SH-SY5Y (cell line): ENCODE data around the gene FNDC4.

Experiments used
- GATA2 ChIP-seq: IDR thresholded peaks from 2 replicates; pipeline ENCODE4 v1.6.1; 2011; ENCODE audit warnings: mild to moderate bottlenecking, low read depth, low read length
- GATA3 ChIP-seq: IDR thresholded peaks from 2 replicates; pipeline ENCODE4 v1.6.1; 2011; ENCODE audit warnings: low read depth, mild to moderate bottlenecking, low read length, moderate library complexity

DNA sequence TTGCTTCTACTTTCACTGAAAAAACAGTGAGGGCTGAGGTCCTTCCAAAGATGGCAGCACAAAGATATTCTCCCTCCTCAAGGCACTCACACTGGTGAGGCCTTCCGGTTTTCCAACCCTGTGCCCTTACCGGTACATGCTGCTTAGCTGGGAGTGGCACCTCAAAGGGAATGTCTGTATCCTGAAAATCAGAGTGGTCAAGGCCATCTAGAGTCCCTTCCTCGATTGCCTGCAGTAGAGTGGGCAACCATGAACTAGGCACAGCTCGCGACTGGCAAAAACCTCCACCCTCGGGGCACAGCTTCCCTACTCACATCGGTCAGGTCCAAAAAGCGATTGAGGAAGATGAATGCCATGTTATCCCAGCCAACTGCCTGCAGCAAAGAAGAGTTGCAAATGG is 49.4 kb downstream of the FNDC4 start:
- TF ChIP-seq GATA3, result no peak
- no peak for TF ChIP-seq GATA2
